ENCODE measurements around the gene SVIL. TPM values are rescaled to one million over a fixed set of nuclear protein-coding genes. Genes with fewer than 3 reads are reported as not detected.
"Not testable (repeated sequence)": the region's sequence is repeated elsewhere in the genome, so short reads cannot be mapped to it uniquely, and the experiment has no call there.

The SVIL gene
- total RNA-seq, 1 donor from 2014 or later, result 302 TPM

DNA sequence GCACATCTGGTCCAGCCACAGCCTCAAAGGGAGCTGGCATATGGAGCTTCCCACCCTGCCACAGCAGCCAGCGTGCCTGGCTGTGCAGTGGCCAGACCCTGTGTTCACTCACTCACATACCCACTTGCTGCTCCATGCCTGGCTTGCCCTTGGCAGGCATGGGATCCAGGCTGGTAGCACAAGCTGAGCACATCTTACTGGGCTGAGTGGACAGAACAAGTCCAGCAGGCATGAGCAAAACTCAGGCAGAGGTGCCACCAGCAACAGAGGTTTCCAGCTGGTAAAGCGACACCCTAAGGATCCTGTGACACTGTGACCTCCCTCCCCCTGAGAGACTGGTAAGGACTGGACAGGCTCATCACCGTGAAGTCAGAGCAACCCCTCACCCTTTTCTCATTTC lies 25.1 kb downstream of the SVIL start:
- no peak for DNase-seq
- intact Hi-C loops (cut with micrococcal nuclease), result no loop called here
- no peak for ATAC-seq

DNA sequence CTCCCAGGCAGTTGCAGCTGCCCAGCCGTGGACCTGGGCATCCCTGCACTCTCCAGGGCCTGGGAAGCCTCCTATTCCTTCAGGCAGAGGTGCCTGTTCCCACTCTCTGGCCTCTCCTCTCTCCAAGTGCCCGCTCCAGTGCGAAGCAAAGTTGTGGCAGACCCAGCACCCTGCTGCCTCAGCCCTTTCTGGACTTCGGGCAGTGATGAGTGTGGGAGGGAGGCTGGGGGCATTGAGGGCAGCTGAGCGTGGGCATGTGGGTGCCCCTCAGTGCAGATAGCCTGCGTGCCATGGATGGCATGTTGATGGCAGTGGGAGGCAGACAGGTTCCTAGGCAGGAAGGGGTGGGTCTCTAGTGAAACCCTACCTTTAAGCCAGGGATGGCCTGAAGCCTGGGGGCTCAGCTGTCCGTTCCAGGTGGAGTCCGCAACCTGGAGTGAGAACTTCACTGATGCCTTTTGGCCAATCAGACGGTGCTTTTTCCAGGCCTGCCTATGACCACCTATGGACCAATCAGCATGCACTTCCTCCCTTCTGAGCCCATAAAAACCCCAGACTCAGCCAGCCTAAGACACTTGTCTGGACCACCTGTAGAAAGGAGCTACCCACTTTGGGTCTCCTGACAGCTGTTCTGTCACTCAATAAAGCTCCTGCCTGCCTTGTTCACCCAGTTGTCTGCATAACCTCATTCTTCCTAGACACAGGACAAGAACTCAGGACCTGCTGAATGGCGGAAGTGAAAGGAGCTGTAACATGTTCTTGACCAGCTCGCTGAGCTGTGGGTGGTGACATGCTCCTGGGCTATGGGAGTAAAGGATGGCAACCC lies 26.1 kb downstream of the SVIL start:
- ATAC-seq (no peak), DNase-seq (no peak)
- intact Hi-C loops (cut with micrococcal nuclease), result no loop called here

DNA sequence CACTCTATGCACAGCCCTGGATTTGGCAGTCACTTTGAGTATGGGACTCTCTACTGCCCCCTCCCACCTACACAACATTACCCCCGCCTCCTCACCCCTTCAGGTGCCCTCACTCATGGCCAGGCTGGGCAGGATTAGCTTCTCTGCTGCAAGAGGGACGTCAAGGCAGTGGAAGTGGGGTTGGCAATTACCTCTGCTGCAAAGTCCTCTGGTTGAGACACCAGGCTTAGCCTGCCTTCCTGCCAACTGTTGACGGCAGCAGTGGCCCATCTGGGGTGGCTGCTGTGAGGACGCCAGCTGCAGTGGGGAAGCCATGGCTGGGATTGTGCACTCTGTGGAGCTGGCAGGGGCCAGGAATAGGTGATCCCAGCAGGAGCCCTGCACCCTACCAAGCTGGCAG lies 26.7 kb downstream of the SVIL start:
- ATAC-seq (peak; percentile 90), DNase-seq (peak; percentile 84)
- intact Hi-C loops (cut with micrococcal nuclease), result no loop called here

DNA sequence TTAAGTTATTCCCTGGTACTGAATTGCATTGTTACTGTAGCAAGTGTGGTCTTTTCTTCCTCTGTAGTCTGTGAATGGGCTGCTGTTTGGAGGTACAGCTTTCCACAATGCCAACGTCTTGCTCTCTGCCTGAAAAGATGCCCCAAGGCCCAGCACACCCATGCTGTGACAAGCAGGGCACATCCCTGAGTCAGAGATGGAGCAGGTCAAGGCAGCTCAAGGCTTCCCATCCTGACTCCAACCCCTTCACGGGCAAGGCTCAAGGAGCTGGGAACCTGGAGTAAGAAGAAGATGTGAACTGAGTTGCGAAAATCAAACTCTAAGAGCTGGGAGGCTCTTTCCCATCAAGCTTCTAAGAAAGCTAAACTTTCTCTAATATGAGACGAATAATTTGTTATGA lies 27.2 kb downstream of the SVIL start:
- ATAC-seq, result peak; percentile 5

DNA sequence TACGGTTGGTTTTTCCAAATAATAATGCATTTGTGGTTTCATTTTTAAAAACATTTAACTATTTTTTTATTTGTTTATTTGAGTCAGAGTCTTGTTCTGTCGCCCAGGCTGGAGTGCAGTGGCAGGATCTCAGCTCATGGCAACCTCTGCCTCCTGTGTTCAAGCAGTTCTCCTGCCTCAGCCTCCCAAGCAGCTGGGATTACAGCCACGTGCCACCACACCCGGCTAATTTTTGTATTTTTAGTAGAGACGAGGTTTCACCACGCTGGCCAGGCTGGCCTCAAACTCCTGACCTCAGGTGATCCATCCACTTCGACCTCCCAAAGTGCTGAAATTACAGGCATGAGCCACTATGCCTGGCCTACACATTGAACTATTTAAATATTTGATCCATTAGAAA lies 28.1 kb downstream of the SVIL start:
- ATAC-seq; intact Hi-C loops (cut with micrococcal nuclease); DNase-seq: not testable (repeated sequence)

More for the DNA sequence above, 27.2 kb downstream of the SVIL start:
- intact Hi-C loops (cut with micrococcal nuclease), result no loop called here
- DNase-seq, result no peak

DNA sequence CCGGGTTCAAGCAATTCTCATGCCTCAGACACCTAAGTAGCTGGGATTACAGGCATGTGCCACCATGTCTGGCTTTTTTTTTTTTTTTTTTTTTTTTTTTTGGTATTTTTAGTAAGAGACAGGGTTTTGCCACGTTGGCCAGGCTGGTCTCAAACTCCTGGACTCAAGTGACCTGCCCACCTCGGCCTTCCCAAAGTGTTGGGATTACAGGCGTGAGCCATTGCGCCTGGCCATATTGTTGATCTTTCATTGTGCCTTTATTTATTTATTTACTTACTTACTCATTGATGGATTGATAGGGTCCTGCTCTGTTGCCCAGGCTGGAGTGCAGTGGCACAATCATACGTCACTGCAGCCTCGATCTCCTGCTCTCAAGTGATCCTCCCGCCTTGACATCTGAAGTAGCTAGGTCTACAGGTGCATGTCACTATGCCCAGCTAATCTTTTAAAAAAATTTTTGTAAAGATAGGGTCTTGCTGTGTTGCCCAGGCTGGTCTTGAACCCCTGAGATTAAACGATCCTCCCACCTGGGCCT lies 30.4 kb downstream of the SVIL start:
- ATAC-seq (no peak), DNase-seq (no peak)
- intact Hi-C loops (cut with micrococcal nuclease), result no loop called here

DNA sequence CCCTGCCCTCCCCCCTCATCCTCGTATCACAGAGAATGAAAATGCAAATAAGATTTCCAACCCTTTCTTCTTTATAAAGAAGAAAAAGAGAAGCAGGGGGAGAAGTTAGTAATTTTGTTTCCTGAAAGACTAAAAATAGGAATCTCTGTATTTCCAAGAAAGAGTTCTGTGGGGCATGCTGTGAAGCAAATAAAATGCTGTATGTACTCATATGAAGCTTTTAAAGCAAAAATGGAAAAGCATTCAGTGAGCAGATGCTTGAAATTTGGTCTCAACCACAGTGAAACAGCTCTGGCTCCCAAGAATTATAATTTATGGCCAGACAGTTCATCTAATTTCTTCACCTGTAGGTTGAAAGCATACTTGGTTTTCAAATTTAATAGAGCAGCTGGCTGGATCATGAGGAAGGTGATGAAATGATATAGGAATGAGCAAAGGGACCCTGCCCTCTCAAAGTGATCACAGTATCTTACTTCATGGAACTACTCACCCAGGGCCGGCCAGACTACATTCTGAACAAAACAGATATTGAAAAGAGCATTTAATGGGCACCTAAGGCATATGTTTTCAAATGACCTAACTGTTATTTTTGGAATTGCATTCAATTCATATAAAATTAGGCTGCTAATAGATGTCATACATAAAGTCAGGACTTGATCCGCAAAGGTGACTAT lies 31.4 kb downstream of the SVIL start:
- no peak for ATAC-seq
- intact Hi-C loops (cut with micrococcal nuclease), result no loop called here
- DNase-seq, result no peak

DNA sequence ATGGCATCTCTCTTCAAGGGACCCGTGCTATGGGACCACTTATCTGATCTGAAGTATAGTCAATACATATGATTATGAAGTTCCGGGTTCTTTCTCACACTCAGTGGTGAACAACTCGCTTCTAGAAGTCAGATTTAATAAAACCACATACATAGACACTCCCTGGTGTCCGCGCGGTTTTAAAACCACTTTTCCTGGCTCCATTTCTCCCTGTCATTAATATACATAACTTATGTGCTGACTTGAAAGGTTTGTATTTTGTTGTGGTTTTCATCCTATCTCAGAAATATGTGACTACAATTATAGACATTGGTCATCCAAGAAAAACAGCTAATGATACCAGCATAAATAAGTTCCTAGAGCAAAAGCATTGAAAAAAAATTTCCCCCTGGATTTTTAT lies 34.0 kb downstream of the SVIL start:
- ATAC-seq (no peak), DNase-seq (no peak)
- intact Hi-C loops (cut with micrococcal nuclease), result no loop called here

DNA sequence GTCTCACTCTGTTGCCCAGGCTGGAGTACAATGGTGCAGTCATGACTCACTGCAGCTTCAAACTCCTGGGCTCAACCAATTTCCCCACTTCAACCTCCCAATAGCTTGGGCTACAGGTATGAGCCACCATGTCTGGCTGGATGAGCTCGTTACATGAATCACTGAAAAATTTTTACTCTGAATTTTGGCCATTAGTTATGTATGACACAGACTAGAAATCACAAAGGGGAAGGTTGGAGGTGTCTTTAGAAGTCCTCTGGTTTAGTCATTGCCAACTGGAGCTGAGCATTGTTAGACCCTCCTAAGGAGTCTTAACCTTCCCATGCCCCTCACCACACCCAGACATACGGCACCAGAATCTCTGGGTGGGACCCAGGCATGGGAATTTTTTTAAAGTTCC lies 34.7 kb downstream of the SVIL start:
- intact Hi-C loops (cut with micrococcal nuclease), result no loop called here
- no peak for DNase-seq
- no peak for ATAC-seq

DNA sequence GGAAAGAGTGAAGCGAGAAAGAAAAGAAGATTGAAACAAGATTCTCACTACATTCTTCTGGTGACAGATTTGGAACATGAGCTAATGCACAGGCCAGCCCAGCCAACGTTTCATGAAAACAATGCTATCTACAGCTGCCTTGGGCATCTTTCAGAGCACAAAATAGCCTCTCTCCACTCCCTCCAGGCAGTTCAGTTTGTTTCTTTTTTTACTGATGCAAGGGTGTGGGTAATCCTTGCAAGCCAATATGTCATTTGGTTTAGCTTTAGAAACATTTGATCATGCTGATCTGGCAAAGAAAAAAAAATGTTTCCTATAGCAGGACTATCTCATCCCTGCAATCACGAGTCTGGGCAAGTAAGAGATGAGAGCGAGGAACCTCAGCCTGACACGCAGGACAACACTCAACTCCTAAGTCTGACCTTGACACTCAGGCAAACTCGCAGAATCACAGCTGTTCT lies 35.9 kb downstream of the SVIL start:
- intact Hi-C loops (cut with micrococcal nuclease), result no loop called here
- DNase-seq, result peak; percentile 46
- peak; percentile 83 for ATAC-seq

DNA sequence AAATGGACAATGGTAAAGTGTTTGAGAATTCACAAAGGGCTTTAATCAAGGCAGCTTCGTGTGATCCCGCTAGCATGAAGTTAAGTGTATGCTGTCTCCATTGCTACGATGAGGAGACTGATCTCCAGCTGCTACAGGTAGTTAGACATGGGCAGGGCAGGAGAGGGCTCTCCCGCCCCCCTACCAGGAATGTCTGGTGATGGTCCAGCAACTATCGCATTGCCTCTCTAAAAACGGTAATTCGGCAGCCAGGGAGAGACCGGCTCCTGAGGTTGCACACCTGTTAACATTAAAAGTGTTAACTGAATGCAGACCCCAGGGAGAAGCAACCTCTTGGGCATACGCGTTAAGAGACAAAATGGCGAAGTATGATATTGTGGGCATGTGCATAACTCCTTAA lies 37.9 kb downstream of the SVIL start:
- intact Hi-C loops (cut with micrococcal nuclease), result no loop called here
- DNase-seq (no peak), ATAC-seq (no peak)

DNA sequence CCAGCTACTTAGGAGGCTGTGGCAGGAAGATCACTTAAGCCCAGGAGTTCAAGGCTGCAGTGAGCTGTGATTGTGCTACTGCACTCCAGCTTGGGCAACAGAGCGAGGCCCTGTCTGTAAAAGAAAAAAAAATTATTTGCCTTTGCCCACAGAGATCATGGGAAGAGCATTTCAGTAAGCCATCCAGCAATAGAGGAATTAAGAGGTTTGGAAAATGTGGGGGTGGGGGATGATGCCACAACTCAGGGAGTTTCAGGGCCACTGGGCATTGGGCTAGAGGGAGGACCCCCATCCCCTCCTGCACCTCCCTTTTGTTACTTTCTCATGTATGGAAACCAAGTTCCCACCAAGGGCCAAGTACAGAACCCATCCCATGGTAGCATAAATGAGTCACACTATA lies 38.4 kb downstream of the SVIL start:
- DNase-seq (no peak), ATAC-seq (no peak)
- intact Hi-C loops (cut with micrococcal nuclease), result no loop called here

DNA sequence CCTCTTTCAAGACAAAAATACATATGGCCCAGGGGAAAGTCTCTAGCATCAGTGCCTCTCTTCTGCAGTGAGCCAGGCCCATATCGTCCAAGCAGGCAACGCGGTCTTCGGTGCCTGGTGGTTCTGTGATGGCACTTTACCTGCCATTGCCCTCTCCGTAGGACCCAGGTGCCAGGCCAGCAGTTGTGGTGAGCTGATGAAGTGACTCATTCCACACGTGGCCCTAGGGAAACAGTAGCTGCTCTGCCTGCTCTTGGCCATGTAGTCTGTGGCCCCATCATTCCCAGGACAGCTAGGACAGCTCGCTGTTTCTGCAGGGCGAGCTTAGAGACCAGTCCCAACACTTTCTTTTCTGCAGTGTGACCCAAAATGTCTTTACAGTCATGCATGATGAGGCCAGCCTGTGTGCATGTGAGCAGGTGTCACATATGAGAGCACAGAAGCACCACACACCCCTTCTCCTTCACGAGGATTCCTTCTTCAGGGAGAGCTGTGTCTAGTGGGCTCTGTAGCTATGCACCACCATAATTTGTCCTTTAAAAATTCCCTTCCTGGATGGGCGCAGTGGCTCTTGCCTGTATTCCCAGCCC lies 39.0 kb downstream of the SVIL start:
- no peak for DNase-seq
- peak; percentile 9 for ATAC-seq
- intact Hi-C loops (cut with micrococcal nuclease), result no loop called here

DNA sequence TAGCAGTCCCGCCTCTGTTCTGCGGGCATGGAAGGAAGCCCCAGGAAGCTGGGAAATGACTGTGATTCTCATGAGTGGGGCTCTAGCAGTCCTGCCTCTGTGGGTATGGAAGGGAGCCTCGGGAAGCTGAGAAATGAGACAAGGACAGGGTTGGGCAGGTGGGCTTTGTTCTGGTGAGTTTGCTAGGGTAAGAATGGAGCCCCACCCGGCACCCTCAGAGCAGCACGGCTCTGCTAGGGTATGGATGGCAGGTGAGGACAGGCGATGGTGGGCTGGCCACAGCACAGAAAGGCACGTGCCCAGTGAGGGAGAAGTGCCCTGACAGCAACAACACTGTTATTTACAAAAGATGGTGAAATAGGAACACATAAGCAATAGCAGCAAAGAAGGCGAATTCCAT lies 39.6 kb downstream of the SVIL start:
- no peak for DNase-seq
- ATAC-seq, result no peak
- intact Hi-C loops (cut with micrococcal nuclease), result no loop called here

DNA sequence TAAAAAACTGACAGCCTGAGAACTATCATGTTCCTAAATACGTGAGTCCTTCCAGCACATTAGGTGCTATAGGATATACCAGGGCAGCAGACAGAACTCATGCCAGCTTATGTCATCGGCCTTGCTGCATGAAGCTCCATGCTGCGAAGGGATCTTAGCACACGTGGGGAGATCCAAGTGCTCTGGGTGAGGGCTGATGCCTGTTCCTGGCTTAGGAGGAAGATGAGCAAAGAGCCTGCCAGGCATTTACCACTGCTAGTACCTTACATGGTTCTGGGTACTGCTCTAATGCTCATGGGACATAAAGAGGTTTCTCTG lies 43.2 kb downstream of the SVIL start:
- no peak for ATAC-seq
- intact Hi-C loops (cut with micrococcal nuclease), result no loop called here
- no peak for DNase-seq

DNA sequence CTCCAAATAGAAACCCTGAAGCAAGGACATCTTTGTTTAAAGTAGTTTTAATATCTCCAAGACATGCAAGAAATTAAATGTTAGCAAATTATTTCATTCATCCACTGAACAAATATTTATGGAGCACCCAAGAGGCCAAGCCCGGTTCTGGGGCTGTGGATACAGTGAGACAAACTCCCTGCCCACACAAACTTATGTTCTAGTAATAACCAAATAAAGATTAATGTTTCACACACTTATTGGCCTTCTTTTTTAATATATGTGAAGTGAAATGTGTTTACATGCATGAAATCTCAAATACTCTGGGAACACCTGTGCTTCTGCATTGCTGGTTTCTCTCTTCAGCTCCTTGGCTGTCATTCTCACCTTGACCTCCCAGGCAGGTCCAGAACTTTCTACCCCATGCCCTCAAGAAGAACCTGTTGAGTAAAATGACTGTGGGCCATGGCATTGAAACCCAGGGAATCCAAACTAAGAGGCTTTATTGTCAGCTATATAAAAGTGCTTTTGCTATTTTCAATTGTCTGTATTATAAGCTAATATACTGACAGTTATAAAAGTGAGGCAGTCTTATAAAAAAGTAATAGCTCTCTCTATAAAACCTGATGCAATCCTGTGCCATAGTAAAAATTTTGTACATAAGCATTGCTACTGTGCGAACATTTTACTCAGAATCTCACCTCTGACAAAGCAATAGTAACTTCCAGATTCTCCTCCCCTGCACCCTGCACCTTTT lies 43.7 kb downstream of the SVIL start:
- ATAC-seq, result no peak
- no peak for DNase-seq
- intact Hi-C loops (cut with micrococcal nuclease), result no loop called here

DNA sequence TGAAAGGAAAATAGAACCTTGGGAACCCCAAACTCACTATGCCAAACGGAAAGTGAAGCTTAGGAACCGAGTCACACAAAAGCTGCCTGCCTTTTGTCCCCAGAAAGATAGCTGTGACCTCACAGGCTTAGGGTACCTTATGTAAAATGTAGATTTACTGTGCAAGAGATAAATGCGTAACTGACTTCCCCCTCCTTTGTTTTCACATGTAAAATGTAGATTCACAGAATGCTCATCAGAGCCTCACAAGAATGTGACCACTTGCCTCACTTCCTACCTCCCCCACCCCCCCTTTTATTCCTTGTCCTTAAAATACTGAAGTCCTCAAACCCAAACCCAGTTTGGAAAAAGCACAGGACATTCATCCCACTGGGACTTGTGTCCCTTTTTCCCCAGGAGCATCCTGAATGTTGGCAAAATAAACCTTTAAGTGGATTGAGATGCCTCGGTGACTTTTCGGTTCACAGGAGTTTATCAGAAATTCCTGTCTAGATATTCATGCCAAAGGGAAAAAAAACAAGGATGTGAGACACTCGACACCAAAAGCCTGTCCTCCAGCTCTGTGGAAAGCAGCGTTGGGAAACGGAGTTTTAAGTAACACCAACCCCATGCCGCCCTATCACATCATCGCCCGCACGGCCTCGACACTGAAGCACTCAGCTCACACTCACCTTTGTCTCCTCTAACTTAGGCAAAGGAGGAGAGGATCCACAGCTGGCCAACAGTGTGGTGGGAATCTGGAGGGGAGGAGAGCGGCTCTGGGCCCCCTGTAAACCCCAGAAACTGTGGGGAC lies 45.9 kb downstream of the SVIL start:
- no peak for DNase-seq

DNA sequence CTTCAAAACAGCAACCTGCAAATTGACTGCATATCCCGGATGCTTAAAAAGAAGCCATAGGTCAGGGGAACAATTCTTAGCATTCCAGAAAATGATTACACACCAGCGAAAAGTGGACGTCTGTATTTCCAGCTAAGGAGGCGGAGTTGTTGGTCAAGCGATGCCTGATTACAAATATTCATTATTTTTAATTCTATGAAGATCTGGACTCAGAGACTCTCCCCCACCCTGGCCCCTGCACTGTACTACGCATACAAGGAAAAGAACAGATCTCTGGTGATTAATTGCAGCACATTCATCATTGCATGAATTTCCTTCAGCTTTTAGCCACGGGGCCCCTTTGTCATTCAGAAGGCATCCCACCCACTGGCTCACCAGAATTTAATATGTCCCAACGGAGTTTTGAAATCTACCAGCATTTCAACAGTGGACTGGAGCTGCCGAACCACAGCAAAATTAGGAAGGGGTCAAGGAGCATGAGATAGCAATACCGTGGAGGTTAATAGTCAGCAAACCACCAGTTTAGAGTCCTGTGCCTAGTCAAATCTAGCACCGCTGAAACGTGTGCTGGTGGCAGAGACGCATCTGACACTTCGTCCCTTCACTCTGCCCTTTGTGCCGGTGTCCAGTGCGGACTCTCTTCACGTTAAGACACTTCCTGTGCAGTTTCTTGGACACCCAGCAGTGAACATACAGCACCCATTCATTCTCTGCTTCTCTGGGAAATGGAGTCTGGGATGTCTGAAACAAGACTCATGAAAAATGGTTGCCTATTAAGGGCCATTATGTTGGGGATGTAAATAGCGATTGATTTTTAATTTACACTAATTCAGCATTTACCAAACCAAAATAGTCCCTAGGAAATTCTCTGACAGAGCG lies 46.8 kb downstream of the SVIL start:
- intact Hi-C loops (cut with micrococcal nuclease); DNase-seq; ATAC-seq: not testable (repeated sequence)

More for the DNA sequence above, 45.9 kb downstream of the SVIL start:
- intact Hi-C loops (cut with micrococcal nuclease), result no loop called here
- ATAC-seq, result no peak

Data from left ventricle myocardium superior (tissue), 1 donor.